Measurements from ENCODE around the gene DTYMK.
A peak's percentile ranks its signal among the peaks of the same experiment; 100 is the strongest.

DTYMK gene

GRCh38 chr2:241690202-241690717 lies 3.6 kb upstream of the DTYMK start:
- DNase-seq = no peak
- H3K9me3 Mint-ChIP-seq = no peaks in the 10 kb centered on the region
- no peaks in the 10 kb centered on the region for H3K27me3 Mint-ChIP-seq
- peaks cover 32% of the 10 kb centered on the region for H3K4me1 Mint-ChIP-seq (ENCODE audit: low read depth)
- H3K27ac Mint-ChIP-seq = peak overlapping the region; percentile 86
- peaks cover 84% of the 10 kb centered on the region for H3K36me3 Mint-ChIP-seq (ENCODE audit: low read depth)
- H3K4me3 Mint-ChIP-seq = peak overlapping the region; percentile 31

- peaks cover 83% of the 10 kb centered on the region for H3K36me3 Mint-ChIP-seq (ENCODE audit: low read depth)
- H3K27ac Mint-ChIP-seq = peak overlapping the region; percentile 86
- no peaks in the 10 kb centered on the region for H3K27me3 Mint-ChIP-seq
- H3K4me1 Mint-ChIP-seq (ENCODE audit: low read depth) = peaks cover 35% of the 10 kb centered on the region
- peak overlapping the region; percentile 97 for H3K4me3 Mint-ChIP-seq
- no peaks in the 10 kb centered on the region for H3K9me3 Mint-ChIP-seq
- DNase-seq = peak; percentile 55
Measured at GRCh38 chr2:241689306-241689705, 2.7 kb upstream of the DTYMK start.

- Mint-ChIP-seq H3K36me3 (ENCODE audit: low read depth) (peaks cover 86% of the 10 kb centered on the region), H3K4me1 (ENCODE audit: low read depth) (peaks cover 34% of the 10 kb centered on the region), H3K27me3 (no peaks in the 10 kb centered on the region), H3K27ac (peak overlapping the region; percentile 89), H3K9me3 (no peaks in the 10 kb centered on the region), H3K4me3 (peak overlapping the region; percentile 97)
- no peak for DNase-seq
Measured at GRCh38 chr2:241686324-241686649, 328 bp downstream of the DTYMK start.

- DNase-seq = no peak
- H3K9me3 Mint-ChIP-seq = no peaks in the 10 kb centered on the region
- peaks cover 98% of the 10 kb centered on the region for H3K36me3 Mint-ChIP-seq (ENCODE audit: low read depth)
- H3K27me3 Mint-ChIP-seq = no peaks in the 10 kb centered on the region
- H3K27ac Mint-ChIP-seq = peak overlapping the region; percentile 55
- H3K4me1 Mint-ChIP-seq (ENCODE audit: low read depth) = peaks cover 20% of the 10 kb centered on the region
- H3K4me3 Mint-ChIP-seq = no peak overlapping the region
Measured at GRCh38 chr2:241680827-241681599, 5.6 kb downstream of the DTYMK start.

- Mint-ChIP-seq H3K9me3 (no peaks in the 10 kb centered on the region), H3K27me3 (no peaks in the 10 kb centered on the region), H3K4me1 (ENCODE audit: low read depth) (peaks cover 13% of the 10 kb centered on the region), H3K36me3 (ENCODE audit: low read depth) (peaks cover 100% of the 10 kb centered on the region), H3K27ac (no peak overlapping the region), H3K4me3 (no peak overlapping the region)
- no peak for DNase-seq
Measured at GRCh38 chr2:241680044-241680443, 6.6 kb downstream of the DTYMK start.

GRCh38 chr2:241678784-241679540 lies 7.7 kb downstream of the DTYMK start:
- Mint-ChIP-seq H3K27me3 (no peaks in the 10 kb centered on the region), H3K27ac (no peak overlapping the region), H3K36me3 (ENCODE audit: low read depth) (peaks cover 97% of the 10 kb centered on the region), H3K9me3 (no peaks in the 10 kb centered on the region), H3K4me3 (no peak overlapping the region), H3K4me1 (ENCODE audit: low read depth) (peaks cover 10% of the 10 kb centered on the region)
- no peak for DNase-seq

- Mint-ChIP-seq H3K36me3 (ENCODE audit: low read depth) (peaks cover 96% of the 10 kb centered on the region), H3K9me3 (no peaks in the 10 kb centered on the region), H3K27ac (no peak overlapping the region), H3K4me1 (ENCODE audit: low read depth) (peaks cover 12% of the 10 kb centered on the region), H3K27me3 (no peaks in the 10 kb centered on the region), H3K4me3 (no peak overlapping the region)
- no peak for DNase-seq
Measured at GRCh38 chr2:241678307-241678706, 8.3 kb downstream of the DTYMK start.

- H3K27ac Mint-ChIP-seq = peak overlapping the region; percentile 18
- no peaks in the 10 kb centered on the region for H3K27me3 Mint-ChIP-seq
- no peaks in the 10 kb centered on the region for H3K9me3 Mint-ChIP-seq
- H3K4me3 Mint-ChIP-seq = no peak overlapping the region
- H3K36me3 Mint-ChIP-seq (ENCODE audit: low read depth) = peaks cover 96% of the 10 kb centered on the region
- peaks cover 12% of the 10 kb centered on the region for H3K4me1 Mint-ChIP-seq (ENCODE audit: low read depth)
- no peak for DNase-seq
Measured at GRCh38 chr2:241677392-241677791, 9.2 kb downstream of the DTYMK start.

GRCh38 chr2:241676665-241677064 lies 9.9 kb downstream of the DTYMK start:
- peaks cover 96% of the 10 kb centered on the region for H3K36me3 Mint-ChIP-seq (ENCODE audit: low read depth)
- no peaks in the 10 kb centered on the region for H3K27me3 Mint-ChIP-seq
- no peak for DNase-seq
- no peaks in the 10 kb centered on the region for H3K9me3 Mint-ChIP-seq
- peak overlapping the region; percentile 19 for H3K27ac Mint-ChIP-seq
- peaks cover 12% of the 10 kb centered on the region for H3K4me1 Mint-ChIP-seq (ENCODE audit: low read depth)
- H3K4me3 Mint-ChIP-seq = no peak overlapping the region

- no peaks in the 10 kb centered on the region for H3K27me3 Mint-ChIP-seq
- no peaks in the 10 kb centered on the region for H3K9me3 Mint-ChIP-seq
- H3K27ac Mint-ChIP-seq = peak overlapping the region; percentile 64
- no peak for DNase-seq
- H3K4me3 Mint-ChIP-seq = no peak overlapping the region
- H3K4me1 Mint-ChIP-seq (ENCODE audit: low read depth) = peaks cover 6% of the 10 kb centered on the region
- peaks cover 96% of the 10 kb centered on the region for H3K36me3 Mint-ChIP-seq (ENCODE audit: low read depth)
Measured at GRCh38 chr2:241675885-241676284, 10.7 kb downstream of the DTYMK start.

GRCh38 chr2:241673797-241674725 lies 12.6 kb downstream of the DTYMK start:
- H3K4me1 Mint-ChIP-seq (ENCODE audit: low read depth) = peaks cover 2% of the 10 kb centered on the region
- no peaks in the 10 kb centered on the region for H3K27me3 Mint-ChIP-seq
- no peaks in the 10 kb centered on the region for H3K9me3 Mint-ChIP-seq
- no peak for DNase-seq
- H3K36me3 Mint-ChIP-seq (ENCODE audit: low read depth) = peaks cover 95% of the 10 kb centered on the region
- H3K27ac Mint-ChIP-seq = peak overlapping the region; percentile 72
- H3K4me3 Mint-ChIP-seq = no peak overlapping the region

- Mint-ChIP-seq H3K4me3 (no peak overlapping the region), H3K27ac (peak overlapping the region; percentile 57), H3K4me1 (ENCODE audit: low read depth) (peaks cover 2% of the 10 kb centered on the region), H3K9me3 (no peaks in the 10 kb centered on the region), H3K27me3 (no peaks in the 10 kb centered on the region), H3K36me3 (ENCODE audit: low read depth) (peaks cover 95% of the 10 kb centered on the region)
- no peak for DNase-seq
Measured at GRCh38 chr2:241673189-241673663, 13.4 kb downstream of the DTYMK start.

- Mint-ChIP-seq H3K4me3 (no peak overlapping the region), H3K4me1 (ENCODE audit: low read depth) (peaks cover 2% of the 10 kb centered on the region), H3K36me3 (ENCODE audit: low read depth) (peaks cover 94% of the 10 kb centered on the region), H3K27ac (peak overlapping the region; percentile 44), H3K9me3 (no peaks in the 10 kb centered on the region), H3K27me3 (no peaks in the 10 kb centered on the region)
- DNase-seq = no peak
Measured at GRCh38 chr2:241672243-241673188, 14.1 kb downstream of the DTYMK start.
